TTC549 (cell line): ENCODE measurements around the gene SYPL1.

ENCODE experiments used
- FAIRE-seq: peaks from 2 replicates; lab custom pipeline; 2012; peaks lifted over from hg19 to GRCh38; lab: Jason Lieb, UNC

SYPL1 gene

GRCh38 chr7:106065575-106066500 is 46.3 kb downstream of the SYPL1 start:
- no peak for FAIRE-seq

- FAIRE-seq: no peak
These were observed 47.1 kb downstream of the SYPL1 start for GRCh38 chr7:106064771-106065574.

- FAIRE-seq: no peak
These were observed 47.8 kb downstream of the SYPL1 start for GRCh38 chr7:106064316-106064715.

GRCh38 chr7:106063692-106064091 is 48.4 kb downstream of the SYPL1 start:
- no peak for FAIRE-seq

GRCh38 chr7:106063024-106063423 is 49.1 kb downstream of the SYPL1 start:
- FAIRE-seq: no peak

GRCh38 chr7:106062521-106062931 is 49.6 kb downstream of the SYPL1 start:
- no peak for FAIRE-seq

GRCh38 chr7:106062006-106062405 is 50.1 kb downstream of the SYPL1 start:
- no peak for FAIRE-seq

GRCh38 chr7:106061301-106061979 is 50.7 kb downstream of the SYPL1 start:
- no peak for FAIRE-seq

GRCh38 chr7:106060394-106060920 is 51.7 kb downstream of the SYPL1 start:
- no peak for FAIRE-seq

- FAIRE-seq: no peak
These were observed 52.6 kb downstream of the SYPL1 start for GRCh38 chr7:106059556-106059955.

- no peak for FAIRE-seq
These were observed 53.2 kb downstream of the SYPL1 start for GRCh38 chr7:106058928-106059324.

GRCh38 chr7:106057962-106058927 is 53.9 kb downstream of the SYPL1 start:
- FAIRE-seq: no peak

- no peak for FAIRE-seq
These were observed 54.7 kb downstream of the SYPL1 start for GRCh38 chr7:106057204-106057961.

- FAIRE-seq: no peak
These were observed 55.5 kb downstream of the SYPL1 start for GRCh38 chr7:106056513-106057203.

- no peak for FAIRE-seq
These were observed 57.1 kb downstream of the SYPL1 start for GRCh38 chr7:106054971-106055532.

- no peak for FAIRE-seq
These were observed 57.8 kb downstream of the SYPL1 start for GRCh38 chr7:106054156-106054910.

GRCh38 chr7:106053109-106053508 is 59.0 kb downstream of the SYPL1 start:
- no peak for FAIRE-seq

- FAIRE-seq: no peak
These were observed 59.4 kb downstream of the SYPL1 start for GRCh38 chr7:106052681-106053080.

GRCh38 chr7:106050746-106051117 is 61.4 kb downstream of the SYPL1 start:
- FAIRE-seq: no peak
